T-cell (primary cell): Measurements from ENCODE around the gene DOK1. TPM values are rescaled to one million over a fixed set of nuclear protein-coding genes. Genes with fewer than 3 reads are reported as not detected.

Experiments used
- ATAC-seq, 4 experiments: fragments of 200-7000 bp in 3 of 4; fragments of 150-1000 bp in 1 of 4; cut with Tn5 transposase; replicated peaks in 1 of 4; 1 replicate in 3 of 4; 2 replicates in 1 of 4; pipeline ENCODE4 v1.10.0; 2021; ENCODE audit warnings: moderate library complexity in 3 of 4, mild to moderate bottlenecking in 2 of 4, moderate number of reproducible peaks in 1 of 4
- CTCF ChIA-PET, 2 donors: fragments of 300-600 bp; sonication (Branson Sonifier 250); formaldehyde crosslinking; loops; one replicate each; lab custom pipeline; 2022; ENCODE audit warnings: antibody characterized with exemption in 2 of 2; lab: Charles Lee
- POLR2A ChIA-PET, 2 donors: fragments of 300-600 bp; sonication (Branson Sonifier 250); formaldehyde crosslinking; loops; one replicate each; lab custom pipeline; 2022; ENCODE audit warnings: antibody characterized with exemption in 2 of 2; lab: Charles Lee
- DNase-seq, 35 experiments: peaks; one replicate each; pipeline versions ENCODE4 v3.0.0 to v3.0.0-alpha.2; 2013 to 2023
- H3K27ac ChIP-seq: one replicate; pipeline ENCODE4 v1.5.1; 2013; ENCODE audit warnings: low read length
- H3K27me3 ChIP-seq, 2 experiments: replicated peaks in 1 of 2; 1 replicate in 1 of 2; 2 replicates in 1 of 2; pipeline versions ENCODE4 v1.6.1 to v1.7.0; 2013; ENCODE audit warnings: low read length in 1 of 2, mixed read lengths in 1 of 2; ENCODE audit not compliant: control insufficient read depth in 2 of 2, insufficient read depth in 2 of 2; ENCODE audit errors: extremely low read depth in 1 of 2
- H3K36me3 ChIP-seq, 2 donors: 1 replicate in 1 of 2; 2 replicates in 1 of 2; pipeline versions ENCODE4 v1.6.1 to v1.7.0; 2013; ENCODE audit warnings: low read length in 1 of 2; ENCODE audit not compliant: control insufficient read depth in 2 of 2, insufficient read depth in 1 of 2; ENCODE audit errors: extremely low read depth in 1 of 2
- H3K4me1 ChIP-seq, 2 experiments: 1 replicate in 1 of 2; 2 replicates in 1 of 2; pipeline versions ENCODE4 v1.6.1 to v1.7.0; 2013; ENCODE audit warnings: low read length in 2 of 2, mixed read lengths in 1 of 2; ENCODE audit not compliant: insufficient read depth in 2 of 2, control insufficient read depth in 1 of 2; ENCODE audit errors: extremely low read depth in 1 of 2
- H3K4me3 ChIP-seq, 2 donors: 1 replicate in 1 of 2; 2 replicates in 1 of 2; pipeline versions ENCODE4 v1.5.1 to v1.7.0; 2013; ENCODE audit warnings: mild to moderate bottlenecking in 2 of 2, low read length in 1 of 2, moderate library complexity in 1 of 2; ENCODE audit not compliant: control insufficient read depth in 1 of 2; ENCODE audit errors: extremely low read depth in 1 of 2
- H3K9me3 ChIP-seq: 2 replicates; pipeline ENCODE4 v1.7.0; 2013
- H3K27ac Mint-ChIP-seq, 2 donors: one replicate each; pipeline ENCODE4 v1.8.0; 2020 to 2021; ENCODE audit warnings: mild to moderate bottlenecking in 2 of 2, mixed read lengths in 2 of 2
- H3K27me3 Mint-ChIP-seq, 2 donors: one replicate each; pipeline ENCODE4 v1.8.0; 2021 to 2022; ENCODE audit warnings: mixed read lengths in 2 of 2
- H3K36me3 Mint-ChIP-seq: one replicate; pipeline ENCODE4 v1.8.0; 2021; ENCODE audit warnings: mixed read lengths
- H3K4me1 Mint-ChIP-seq, 3 donors: one replicate each; pipeline ENCODE4 v1.8.0; 2020 to 2022; ENCODE audit warnings: mixed read lengths in 3 of 3, mild to moderate bottlenecking in 1 of 3
- H3K4me3 Mint-ChIP-seq, 3 donors: one replicate each; pipeline ENCODE4 v1.8.0; 2020 to 2022; ENCODE audit warnings: mild to moderate bottlenecking in 3 of 3, mixed read lengths in 3 of 3, moderate library complexity in 3 of 3
- H3K9me3 Mint-ChIP-seq, 3 donors: one replicate each; pipeline ENCODE4 v1.8.0; 2020 to 2022; ENCODE audit warnings: mixed read lengths in 3 of 3
- whole genome bisulfite sequencing: methylation state at CpG from one replicate; pipeline ENCODE4 v1.1.5; 2013; ENCODE audit warnings: missing lambda C conversion rate; ENCODE audit not compliant: insufficient coverage; 5-methylcytosine and 5-hydroxymethylcytosine counted together
- total RNA-seq, 35 experiments: library from RNA in 6 of 35; stranded (reverse) in 6 of 35; fragments of 120-200 nt in 1 of 35; gene quantifications; one replicate each; pipeline versions ENCODE4 v1.2.1 to v1.2.4 and lab custom pipeline; 2013 to 2026

The DOK1 gene
- total RNA-seq, 5 donors from 2014 or later (not counting 1 experiment from before 2014, with no cell fraction given), result 9.6 to 36.5 (median 33.0) TPM

DNA sequence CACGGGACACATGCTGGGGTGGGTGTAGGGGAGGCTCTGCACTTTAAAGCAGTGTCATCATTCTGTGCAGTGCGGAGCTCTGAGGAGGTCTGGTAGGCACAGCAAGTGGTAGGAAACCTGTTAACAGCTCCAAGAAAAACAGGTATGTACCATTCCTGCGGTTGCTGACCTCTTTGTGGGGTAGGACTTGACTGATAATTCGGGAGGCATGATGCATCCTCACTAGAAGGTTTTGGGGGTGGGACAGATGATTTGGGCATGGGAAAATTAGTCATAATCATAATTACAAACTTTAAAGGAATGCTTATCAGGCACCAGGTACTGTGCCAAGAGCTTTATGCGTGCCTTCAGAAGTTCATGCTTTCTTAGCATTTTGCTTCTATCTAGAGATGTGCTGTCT is 9.7 kb downstream of the DOK1 start:
- no peak overlapping the region for H3K27ac Mint-ChIP-seq
- no peaks in the 10 kb centered on the region for H3K9me3 ChIP-seq
- H3K9me3 Mint-ChIP-seq, result no peaks in the 10 kb centered on the region
- peaks cover 0 to 2% of the 10 kb centered on the region in 2 experiments for H3K4me1 ChIP-seq
- no peaks in the 10 kb centered on the region for H3K36me3 ChIP-seq
- ATAC-seq, result no peak
- H3K4me1 Mint-ChIP-seq, result peaks cover 0 to 6% (median 5%) of the 10 kb centered on the region in 3 donors
- no peaks in the 10 kb centered on the region for H3K36me3 Mint-ChIP-seq
- peaks cover 0 to 22% of the 10 kb centered on the region in 2 experiments for H3K27me3 ChIP-seq
- H3K27me3 Mint-ChIP-seq, result peaks cover 28 to 31% of the 10 kb centered on the region in 2 donors
- POLR2A ChIA-PET, result no interaction called here
- CTCF ChIA-PET, result no interaction called here
- 75% methylated on average over 3 of the region's 5 CpGs for WGBS
- no peak for DNase-seq
- no peak overlapping the region for H3K27ac ChIP-seq
- H3K4me3 ChIP-seq, result no peak overlapping the region
- no peak overlapping the region for H3K4me3 Mint-ChIP-seq

DNA sequence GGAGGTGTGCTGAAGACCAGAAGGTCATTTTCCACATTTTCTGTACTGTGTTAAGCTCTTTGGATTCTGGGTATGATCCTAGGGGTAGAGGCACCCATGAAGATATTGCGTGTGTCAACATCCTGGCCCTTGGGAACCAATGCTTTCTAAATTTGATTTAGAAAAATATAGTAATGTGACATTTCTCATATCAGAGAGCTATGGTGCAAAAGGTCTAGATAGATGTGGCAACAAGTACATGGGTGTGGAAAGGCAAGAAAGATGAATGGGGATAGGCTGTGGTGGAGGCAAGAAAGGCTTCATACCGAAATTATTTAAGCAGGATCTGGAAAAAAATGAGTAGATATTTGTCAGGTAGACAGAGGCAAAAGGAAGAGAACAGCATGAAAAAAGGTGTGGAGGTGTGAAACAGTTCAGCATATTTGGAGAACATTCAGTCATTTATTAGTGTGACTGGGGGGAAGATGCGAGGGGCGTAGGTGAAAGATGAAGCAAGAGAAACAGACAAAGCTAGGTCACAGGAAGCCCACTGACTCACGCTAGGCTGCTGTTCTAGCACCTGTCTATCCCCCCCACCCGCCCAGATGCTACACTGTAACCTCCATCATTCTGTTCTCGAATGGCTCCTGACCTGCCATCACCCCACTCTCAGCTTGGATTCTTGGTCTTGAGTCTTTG is 11.7 kb downstream of the DOK1 start:
- no peaks in the 10 kb centered on the region for H3K9me3 Mint-ChIP-seq
- ATAC-seq, result no peak
- DNase-seq, result no peak
- H3K4me1 Mint-ChIP-seq, result no peaks in the 10 kb centered on the region
- peaks cover 0 to 13% of the 10 kb centered on the region in 2 experiments for H3K27me3 ChIP-seq
- no peak overlapping the region for H3K27ac ChIP-seq
- peaks cover 23 to 24% of the 10 kb centered on the region in 2 donors for H3K27me3 Mint-ChIP-seq
- H3K9me3 ChIP-seq, result no peaks in the 10 kb centered on the region
- H3K36me3 ChIP-seq, result no peaks in the 10 kb centered on the region
- ChIA-PET POLR2A (no interaction called here), CTCF (interaction anchor here in 1 of 2 donors (0.7 kb wide), 1 partner anchor 15 kb away, joined by 5 read pairs; no protein-coding TSS in a partner anchor)
- H3K36me3 Mint-ChIP-seq, result no peaks in the 10 kb centered on the region
- 60% methylated on average over 2 of the region's 7 CpGs for WGBS
- no peak overlapping the region for H3K4me3 Mint-ChIP-seq
- no peak overlapping the region for H3K4me3 ChIP-seq
- H3K4me1 ChIP-seq, result no peaks in the 10 kb centered on the region
- no peak overlapping the region for H3K27ac Mint-ChIP-seq

GRCh38 chr2:74566754-74567085 is 12.2 kb downstream of the DOK1 start:
- Histone ChIP-seq H3K4me1 (no peaks in the 10 kb centered on the region), H3K36me3 (no peaks in the 10 kb centered on the region), H3K27me3 (peaks cover 0 to 10% of the 10 kb centered on the region in 2 experiments), H3K27ac (no peak overlapping the region), H3K9me3 (no peaks in the 10 kb centered on the region), H3K4me3 (no peak overlapping the region)
- Mint-ChIP-seq H3K36me3 (no peaks in the 10 kb centered on the region), H3K9me3 (no peaks in the 10 kb centered on the region), H3K27me3 (peaks cover 19 to 22% of the 10 kb centered on the region in 2 donors), H3K27ac (no peak overlapping the region), H3K4me1 (no peaks in the 10 kb centered on the region), H3K4me3 (no peak overlapping the region)
- ATAC-seq (no peak), DNase-seq (no peak)
- ChIA-PET CTCF (no interaction called here), POLR2A (no interaction called here)

DNA sequence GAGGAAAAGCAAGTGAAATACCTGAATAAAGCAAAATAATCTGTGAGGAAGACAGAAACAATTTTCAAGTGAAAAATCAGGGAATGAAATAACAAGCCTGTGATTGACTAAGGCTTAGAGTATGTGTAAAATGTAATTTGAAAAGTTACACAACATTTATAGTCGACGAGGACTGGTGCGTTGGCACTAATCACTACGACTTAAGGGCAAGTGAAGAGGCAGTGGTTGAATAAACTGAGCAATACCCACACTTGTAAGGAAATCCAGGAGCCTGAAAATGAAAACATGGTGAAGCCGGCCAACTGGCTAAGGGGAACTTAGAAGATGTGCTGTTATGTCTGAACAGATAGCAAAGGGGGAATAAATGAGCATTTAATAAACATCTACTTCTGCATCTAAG is 13.4 kb downstream of the DOK1 start:
- WGBS, result no CpG with 5 or more reads among the region's 5 CpGs
- Mint-ChIP-seq H3K27me3 (peaks cover 11 to 15% of the 10 kb centered on the region in 2 donors), H3K4me1 (no peaks in the 10 kb centered on the region), H3K36me3 (no peaks in the 10 kb centered on the region), H3K9me3 (no peaks in the 10 kb centered on the region), H3K27ac (no peak overlapping the region), H3K4me3 (no peak overlapping the region)
- ChIA-PET POLR2A (no interaction called here), CTCF (no interaction called here)
- Histone ChIP-seq H3K27ac (no peak overlapping the region), H3K36me3 (no peaks in the 10 kb centered on the region), H3K4me1 (no peaks in the 10 kb centered on the region), H3K27me3 (peaks cover 0 to 3% of the 10 kb centered on the region in 2 experiments), H3K4me3 (no peak overlapping the region), H3K9me3 (no peaks in the 10 kb centered on the region)
- no peak for DNase-seq
- no peak for ATAC-seq

DNA sequence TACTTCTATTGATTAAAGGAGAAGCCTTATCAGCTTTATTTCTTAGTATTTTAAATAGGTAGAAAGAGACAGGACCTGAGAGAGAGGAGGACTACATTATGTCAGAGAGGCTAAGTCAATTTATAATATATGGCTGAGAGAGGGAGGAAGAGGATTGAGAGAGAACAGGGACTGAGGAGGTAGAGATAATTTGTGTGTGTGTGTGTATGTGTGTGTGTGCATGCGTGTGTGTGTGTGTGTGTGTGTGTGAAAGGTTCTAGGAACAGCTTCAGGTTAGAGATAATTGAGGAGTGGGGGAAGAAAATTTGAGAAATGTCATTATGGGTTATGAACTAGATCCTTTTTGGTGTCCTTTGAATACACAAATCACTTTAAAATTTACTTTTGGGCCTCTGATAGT is 15.2 kb downstream of the DOK1 start:
- no peak for DNase-seq
- no peaks in the 10 kb centered on the region for H3K36me3 Mint-ChIP-seq
- CTCF ChIA-PET, result interaction anchor here in 1 of 2 donors (0.6 kb wide), 1 partner anchor 164 kb away, joined by 3 read pairs; no protein-coding TSS in a partner anchor
- H3K27me3 Mint-ChIP-seq, result peaks cover 9 to 12% of the 10 kb centered on the region in 2 donors
- Histone ChIP-seq H3K4me3 (no peak overlapping the region), H3K27ac (no peak overlapping the region), H3K4me1 (peaks cover 4 to 8% of the 10 kb centered on the region in 2 experiments), H3K27me3 (no peaks in the 10 kb centered on the region), H3K9me3 (no peaks in the 10 kb centered on the region), H3K36me3 (no peaks in the 10 kb centered on the region)
- no peak for ATAC-seq
- H3K9me3 Mint-ChIP-seq, result no peaks in the 10 kb centered on the region
- POLR2A ChIA-PET, result interaction anchor here in 1 of 2 donors (0.7 kb wide), 1 partner anchor 528 kb away, joined by 3 read pairs; no protein-coding TSS in a partner anchor
- H3K27ac Mint-ChIP-seq, result no peak overlapping the region
- no peak overlapping the region for H3K4me3 Mint-ChIP-seq
- WGBS, result 88% methylated on average over 1 of the region's 1 CpG
- H3K4me1 Mint-ChIP-seq, result peaks cover 13 to 14% (median 14%) of the 10 kb centered on the region in 3 donors

DNA sequence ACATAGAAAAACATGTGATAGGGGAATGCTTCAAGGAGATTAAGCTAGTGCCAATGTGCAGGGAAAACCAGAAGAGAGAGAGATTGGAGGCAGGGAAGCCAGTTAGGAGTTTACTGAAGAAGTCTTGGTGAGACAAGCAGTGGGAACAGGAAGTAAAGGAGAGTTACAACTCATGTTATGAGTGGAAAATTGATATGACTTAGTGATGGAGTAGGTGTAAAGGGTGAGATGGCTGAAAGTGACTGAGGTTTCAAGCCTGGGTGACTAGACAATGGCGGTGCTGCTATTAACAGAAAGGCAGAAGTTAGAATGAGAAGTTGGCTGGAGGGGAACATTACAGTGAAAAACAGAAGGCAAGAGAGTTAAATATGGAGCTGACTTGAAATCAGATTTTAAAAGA is 16.5 kb downstream of the DOK1 start:
- H3K4me3 Mint-ChIP-seq, result no peak overlapping the region
- no peaks in the 10 kb centered on the region for H3K36me3 Mint-ChIP-seq
- CTCF ChIA-PET, result interaction anchor here in 1 of 2 donors (0.6 kb wide), 1 partner anchor 13 kb away, joined by 3 read pairs; no protein-coding TSS in a partner anchor
- peaks cover 9 to 10% of the 10 kb centered on the region in 2 donors for H3K27me3 Mint-ChIP-seq
- Histone ChIP-seq H3K27me3 (no peaks in the 10 kb centered on the region), H3K4me1 (peaks cover 4 to 8% of the 10 kb centered on the region in 2 experiments), H3K4me3 (no peak overlapping the region), H3K27ac (no peak overlapping the region), H3K36me3 (no peaks in the 10 kb centered on the region), H3K9me3 (no peaks in the 10 kb centered on the region)
- no peak for ATAC-seq
- no peaks in the 10 kb centered on the region for H3K9me3 Mint-ChIP-seq
- H3K27ac Mint-ChIP-seq, result no peak overlapping the region
- WGBS, result 15% methylated on average over 1 of the region's 1 CpG
- no peak for DNase-seq
- POLR2A ChIA-PET, result no interaction called here
- peaks cover 13 to 16% (median 15%) of the 10 kb centered on the region in 3 donors for H3K4me1 Mint-ChIP-seq
